Mesenchymal stem cell (in vitro differentiated cells and primary cell): ENCODE results near the gene TNS2.

Experiments
- DNase-seq: peaks from one replicate; pipeline ENCODE4 v3.0.0-alpha.2; 2013
- H2AFZ ChIP-seq: one replicate; pipeline ENCODE4 v1.6.1; 2013; ENCODE audit warnings: low read depth, mild to moderate bottlenecking, control low read depth, inconsistent platforms, low read length, moderate library complexity
- H2AK5ac ChIP-seq: 2 replicates; pipeline ENCODE4 v1.6.1; 2013; ENCODE audit warnings: low read length, moderate library complexity, mild to moderate bottlenecking, inconsistent platforms; ENCODE audit not compliant: severe bottlenecking
- H2BK120ac ChIP-seq: one replicate; pipeline ENCODE4 v1.6.1; 2013; ENCODE audit warnings: low read depth, mild to moderate bottlenecking, inconsistent platforms, low read length, moderate library complexity
- H2BK12ac ChIP-seq, 2 experiments: one replicate each; pipeline ENCODE4 v1.6.1; 2013; ENCODE audit warnings: inconsistent platforms in 2 of 2, low read length in 2 of 2, mild to moderate bottlenecking in 2 of 2, moderate library complexity in 2 of 2, control low read depth in 1 of 2
- H2BK15ac ChIP-seq: one replicate; pipeline ENCODE4 v1.6.1; 2013; ENCODE audit warnings: mild to moderate bottlenecking, low read depth, inconsistent platforms; ENCODE audit not compliant: poor library complexity, severe bottlenecking
- H2BK5ac ChIP-seq: 2 replicates; pipeline ENCODE4 v1.6.1; 2013; ENCODE audit warnings: low read depth, mild to moderate bottlenecking, low read length, control low read depth, inconsistent platforms; ENCODE audit not compliant: poor library complexity, severe bottlenecking
- H3K14ac ChIP-seq, 2 experiments: one replicate each; pipeline ENCODE4 v1.6.1; 2013; ENCODE audit warnings: inconsistent platforms in 2 of 2, low read length in 2 of 2, control low read depth in 1 of 2, mild to moderate bottlenecking in 1 of 2, moderate library complexity in 1 of 2
- H3K18ac ChIP-seq, 2 experiments: one replicate each; pipeline ENCODE4 v1.6.1; 2013; ENCODE audit warnings: inconsistent platforms in 2 of 2, low read length in 2 of 2, control low read depth in 1 of 2, low read depth in 1 of 2, mild to moderate bottlenecking in 1 of 2
- H3K23ac ChIP-seq, 2 experiments: one replicate each; pipeline ENCODE4 v1.6.1; 2013; ENCODE audit warnings: inconsistent platforms in 2 of 2, low read length in 2 of 2, mild to moderate bottlenecking in 2 of 2, moderate library complexity in 2 of 2, control low read depth in 1 of 2
- H3K27ac ChIP-seq: 2 replicates; pipeline ENCODE4 v1.5.1; 2013; ENCODE audit warnings: mild to moderate bottlenecking, moderate library complexity, low read length, control low read depth, inconsistent platforms; ENCODE audit not compliant: poor library complexity, severe bottlenecking
- H3K27me3 ChIP-seq, 2 experiments: 2 replicates each; pipeline versions ENCODE4 v1.6.1 to v1.7.0; 2013; ENCODE audit warnings: low read length in 2 of 2, mild to moderate bottlenecking in 2 of 2, moderate library complexity in 2 of 2, control low read depth in 1 of 2, inconsistent platforms in 1 of 2; ENCODE audit not compliant: control insufficient read depth in 1 of 2, insufficient read depth in 1 of 2
- H3K36me3 ChIP-seq, 2 experiments: 2 replicates each; pipeline versions ENCODE4 v1.6.1 to v1.7.0; 2013; ENCODE audit warnings: low read length in 2 of 2, control low read depth in 1 of 2, inconsistent platforms in 1 of 2, low read depth in 1 of 2, mild to moderate bottlenecking in 1 of 2; ENCODE audit not compliant: insufficient read depth in 2 of 2, control insufficient read depth in 1 of 2
- H3K4ac ChIP-seq, 2 experiments: one replicate each; pipeline ENCODE4 v1.6.1; 2013; ENCODE audit warnings: inconsistent platforms in 2 of 2, low read length in 2 of 2, mild to moderate bottlenecking in 2 of 2, moderate library complexity in 2 of 2, control low read depth in 1 of 2, low read depth in 1 of 2
- H3K4me1 ChIP-seq: 2 replicates; pipeline ENCODE4 v1.6.1; 2013; ENCODE audit warnings: low read depth, low read length, control low read depth; ENCODE audit not compliant: control insufficient read depth, insufficient read depth
- H3K4me2 ChIP-seq: 2 replicates; pipeline ENCODE4 v1.6.1; 2013; ENCODE audit warnings: low read length, mild to moderate bottlenecking, inconsistent platforms; ENCODE audit not compliant: poor library complexity, severe bottlenecking
- H3K4me3 ChIP-seq, 2 experiments: 2 replicates each; pipeline versions ENCODE4 v1.5.1 to v1.7.0; 2013; ENCODE audit warnings: low read length in 2 of 2, mild to moderate bottlenecking in 2 of 2, control low read depth in 1 of 2, low read depth in 1 of 2; ENCODE audit not compliant: insufficient read depth in 1 of 2
- H3K79me1 ChIP-seq: replicated peaks from 2 replicates; pipeline ENCODE4 v1.6.1; 2013; ENCODE audit warnings: mild to moderate bottlenecking, control low read depth, low read length, inconsistent platforms; ENCODE audit not compliant: poor library complexity, severe bottlenecking
- H3K9ac ChIP-seq: 2 replicates; pipeline ENCODE4 v1.7.0; 2013; ENCODE audit warnings: mild to moderate bottlenecking, low read length, moderate library complexity
- H3K9me3 ChIP-seq: 2 replicates; pipeline ENCODE4 v1.7.0; 2013; ENCODE audit warnings: mild to moderate bottlenecking, low read length; ENCODE audit not compliant: control insufficient read depth
- H4K8ac ChIP-seq: one replicate; pipeline ENCODE4 v1.6.1; 2013; ENCODE audit warnings: inconsistent platforms, mild to moderate bottlenecking, low read length, moderate library complexity
- H4K91ac ChIP-seq: one replicate; pipeline ENCODE4 v1.6.1; 2013; ENCODE audit warnings: mild to moderate bottlenecking, low read length, inconsistent platforms
- WGBS: methylation state at CpG from one replicate; pipeline ENCODE4 v1.1.7; 2013; ENCODE audit warnings: mixed read lengths; 5-methylcytosine and 5-hydroxymethylcytosine counted together

The TNS2 gene

GRCh38 chr12:53100466-53101151 is 50.7 kb downstream of the TNS2 start:
- 89% methylated on average over 13 of the region's 13 CpGs for WGBS
- Histone ChIP-seq H3K4me2 (no peak overlapping the region), H2BK5ac (no peak overlapping the region), H3K9ac (peak overlapping the region; percentile 51), H3K14ac (no peak overlapping the region), H3K4me1 (peaks cover 29% of the 10 kb centered on the region), H4K8ac (no peak overlapping the region), H2BK120ac (no peak overlapping the region), H3K36me3 (peaks cover 0 to 33% of the 10 kb centered on the region in 2 experiments), H3K9me3 (no peaks in the 10 kb centered on the region), H2AFZ (no peak overlapping the region), H3K18ac (no peak overlapping the region), H3K27me3 (peaks cover 0 to 9% of the 10 kb centered on the region in 2 experiments), H2BK12ac (no peak overlapping the region), H2BK15ac (peak overlapping the region; percentile 73), H2AK5ac (no peak overlapping the region), H3K27ac (no peak overlapping the region), H3K79me1 (no peaks in the 10 kb centered on the region), H4K91ac (no peak overlapping the region), H3K4me3 (no peak overlapping the region), H3K23ac (no peak overlapping the region), H3K4ac (no peak overlapping the region)
- DNase-seq: no peak

GRCh38 chr12:53101266-53101665 is 51.4 kb downstream of the TNS2 start:
- Histone ChIP-seq H3K4ac (no peak overlapping the region), H3K36me3 (peaks cover 0 to 33% of the 10 kb centered on the region in 2 experiments), H2BK120ac (no peak overlapping the region), H2BK5ac (no peak overlapping the region), H2AFZ (no peak overlapping the region), H3K18ac (no peak overlapping the region), H3K23ac (no peak overlapping the region), H2AK5ac (no peak overlapping the region), H3K27ac (no peak overlapping the region), H4K8ac (no peak overlapping the region), H3K9ac (no peak overlapping the region), H3K27me3 (peaks cover 0 to 3% of the 10 kb centered on the region in 2 experiments), H3K79me1 (no peaks in the 10 kb centered on the region), H2BK12ac (no peak overlapping the region), H3K9me3 (no peaks in the 10 kb centered on the region), H3K4me2 (no peak overlapping the region), H3K4me1 (peaks cover 29% of the 10 kb centered on the region), H2BK15ac (no peak overlapping the region), H4K91ac (no peak overlapping the region), H3K4me3 (no peak overlapping the region), H3K14ac (no peak overlapping the region)
- WGBS: 88% methylated on average over 7 of the region's 7 CpGs
- no peak for DNase-seq

- H4K91ac ChIP-seq: no peak overlapping the region
- H3K23ac ChIP-seq: no peak overlapping the region
- no peaks in the 10 kb centered on the region for H3K79me1 ChIP-seq
- no peak overlapping the region for H3K4ac ChIP-seq
- DNase-seq: no peak
- 94% methylated on average over 9 of the region's 12 CpGs for WGBS
- H2BK5ac ChIP-seq: no peak overlapping the region
- H3K27ac ChIP-seq: no peak overlapping the region
- no peak overlapping the region for H3K18ac ChIP-seq
- H3K36me3 ChIP-seq: peaks cover 0 to 33% of the 10 kb centered on the region in 2 experiments
- H2AK5ac ChIP-seq: no peak overlapping the region
- H2BK12ac ChIP-seq: no peak overlapping the region
- H3K4me1 ChIP-seq: peaks cover 24% of the 10 kb centered on the region
- H2BK120ac ChIP-seq: no peak overlapping the region
- H3K4me3 ChIP-seq: no peak overlapping the region
- no peak overlapping the region for H2BK15ac ChIP-seq
- no peak overlapping the region for H2AFZ ChIP-seq
- no peak overlapping the region for H3K4me2 ChIP-seq
- H4K8ac ChIP-seq: no peak overlapping the region
- no peaks in the 10 kb centered on the region for H3K27me3 ChIP-seq
- no peak overlapping the region for H3K9ac ChIP-seq
- no peak overlapping the region for H3K14ac ChIP-seq
- H3K9me3 ChIP-seq: no peaks in the 10 kb centered on the region
Observed at GRCh38 chr12:53101931-53102781, 52.3 kb downstream of the TNS2 start.
